Osteoblast (primary cell): ENCODE results near the gene MEGF11. TPM values are rescaled to one million over a fixed set of nuclear protein-coding genes. Genes with fewer than 3 reads are reported as not detected.

Experiments
- DNase-seq: peaks from one replicate; pipeline ENCODE4 v3.0.0; 2011; ENCODE audit warnings: low spot score, mixed read lengths; ENCODE audit not compliant: insufficient read length; ENCODE audit errors: missing footprints
- H2AFZ ChIP-seq: 2 replicates; pipeline ENCODE4 v1.6.0; 2011; ENCODE audit warnings: mild to moderate bottlenecking, low read length
- H3K27ac ChIP-seq: 2 replicates; pipeline ENCODE4 v1.5.1; 2011; ENCODE audit warnings: mild to moderate bottlenecking, low read depth, low read length, moderate library complexity
- H3K27me3 ChIP-seq: 2 replicates; pipeline ENCODE4 v1.6.0; 2012; ENCODE audit warnings: mild to moderate bottlenecking, control low read depth, inconsistent platforms, low read length, moderate library complexity; ENCODE audit not compliant: insufficient read depth
- H3K36me3 ChIP-seq: 2 replicates; pipeline ENCODE4 v1.5.1; 2011; ENCODE audit warnings: mild to moderate bottlenecking, low read length, control low read depth, moderate library complexity; ENCODE audit not compliant: insufficient read depth
- H3K4me1 ChIP-seq: 2 replicates; pipeline ENCODE4 v1.5.1; 2011; ENCODE audit warnings: mild to moderate bottlenecking, low read length, control low read depth, moderate library complexity; ENCODE audit not compliant: insufficient read depth
- H3K4me2 ChIP-seq: 2 replicates; pipeline ENCODE4 v1.6.0; 2011; ENCODE audit warnings: mild to moderate bottlenecking, low read length; ENCODE audit not compliant: insufficient read depth
- H3K4me3 ChIP-seq: fragments of 200-600 bp; sonication (generic); 3 replicates; pipeline ENCODE4 v1.5.1; 2012; ENCODE audit warnings: mild to moderate bottlenecking, low read length, inconsistent platforms; ENCODE audit not compliant: insufficient read depth
- H3K79me2 ChIP-seq: 2 replicates; pipeline ENCODE4 v1.6.0; 2012; ENCODE audit warnings: mild to moderate bottlenecking, low read length, control low read depth, inconsistent platforms; ENCODE audit not compliant: insufficient read depth
- H3K9me3 ChIP-seq: 2 replicates; pipeline ENCODE4 v1.5.1; 2011; ENCODE audit warnings: low read depth, low read length, control low read depth
- H4K20me1 ChIP-seq: 2 replicates; pipeline ENCODE4 v1.6.0; 2012; ENCODE audit warnings: mild to moderate bottlenecking, low read length, control low read depth; ENCODE audit not compliant: insufficient read depth
- CTCF ChIP-seq: IDR thresholded peaks from 2 replicates; pipeline ENCODE4 v1.5.1; 2011; ENCODE audit warnings: mild to moderate bottlenecking, low read depth, low read length, moderate library complexity; ENCODE audit errors: extremely low read depth
- total RNA-seq: library from RNA; depleted of rRNA; stranded (reverse); fragments of >200 nt; gene quantifications from 2 replicates; pipeline ENCODE4 v1.2.3, GENCODE V29; 2012

MEGF11 gene
- total RNA-seq, 1 donor: not detected

GRCh38 chr15:66046751-66047150, 206.8 kb downstream of the MEGF11 start:
- no peaks in the 10 kb centered on the region for H3K36me3 ChIP-seq
- H3K4me3 ChIP-seq: no peak overlapping the region
- H3K79me2 ChIP-seq: no peaks in the 10 kb centered on the region
- no peak overlapping the region for H2AFZ ChIP-seq
- DNase-seq: no peak
- no peak overlapping the region for H3K4me2 ChIP-seq
- no peak overlapping the region for H3K27ac ChIP-seq
- peaks cover 18% of the 10 kb centered on the region for H3K27me3 ChIP-seq
- H3K4me1 ChIP-seq: no peaks in the 10 kb centered on the region
- no peak for TF ChIP-seq CTCF
- H4K20me1 ChIP-seq: no peaks in the 10 kb centered on the region
- no peaks in the 10 kb centered on the region for H3K9me3 ChIP-seq

- Histone ChIP-seq H3K4me1 (no peaks in the 10 kb centered on the region), H3K27ac (no peak overlapping the region), H3K27me3 (peaks cover 20% of the 10 kb centered on the region), H3K9me3 (no peaks in the 10 kb centered on the region), H3K4me3 (no peak overlapping the region), H3K36me3 (no peaks in the 10 kb centered on the region), H3K79me2 (no peaks in the 10 kb centered on the region), H4K20me1 (no peaks in the 10 kb centered on the region), H2AFZ (no peak overlapping the region), H3K4me2 (no peak overlapping the region)
- DNase-seq: no peak
- TF ChIP-seq CTCF: no peak
Measured at GRCh38 chr15:66046326-66046725, 207.2 kb downstream of the MEGF11 start.

GRCh38 chr15:66045542-66045941, 208.0 kb downstream of the MEGF11 start:
- H3K36me3 ChIP-seq: no peaks in the 10 kb centered on the region
- H3K27me3 ChIP-seq: peaks cover 28% of the 10 kb centered on the region
- no peak overlapping the region for H3K27ac ChIP-seq
- no peaks in the 10 kb centered on the region for H4K20me1 ChIP-seq
- no peak for TF ChIP-seq CTCF
- no peaks in the 10 kb centered on the region for H3K79me2 ChIP-seq
- H3K4me2 ChIP-seq: no peak overlapping the region
- H2AFZ ChIP-seq: no peak overlapping the region
- H3K4me1 ChIP-seq: no peaks in the 10 kb centered on the region
- no peaks in the 10 kb centered on the region for H3K9me3 ChIP-seq
- H3K4me3 ChIP-seq: no peak overlapping the region
- no peak for DNase-seq

- no peaks in the 10 kb centered on the region for H3K4me1 ChIP-seq
- no peak overlapping the region for H3K4me2 ChIP-seq
- H3K36me3 ChIP-seq: no peaks in the 10 kb centered on the region
- no peak for TF ChIP-seq CTCF
- no peaks in the 10 kb centered on the region for H4K20me1 ChIP-seq
- H2AFZ ChIP-seq: no peak overlapping the region
- H3K9me3 ChIP-seq: no peaks in the 10 kb centered on the region
- no peaks in the 10 kb centered on the region for H3K79me2 ChIP-seq
- H3K27me3 ChIP-seq: peaks cover 29% of the 10 kb centered on the region
- H3K4me3 ChIP-seq: no peak overlapping the region
- DNase-seq: no peak
- H3K27ac ChIP-seq: no peak overlapping the region
Measured at GRCh38 chr15:66044837-66045236, 208.7 kb downstream of the MEGF11 start.
